ENCODE measurements around the gene NPHP1. TPM values are rescaled to one million over a fixed set of nuclear protein-coding genes. Genes with fewer than 3 reads are reported as not detected.
"Not testable (repeated sequence)": the region's sequence is repeated elsewhere in the genome, so short reads cannot be mapped to it uniquely, and the experiment has no call there.

NPHP1 gene
- total RNA-seq, 2 donors from 2014 or later, result 0.98 to 1.5 TPM

DNA sequence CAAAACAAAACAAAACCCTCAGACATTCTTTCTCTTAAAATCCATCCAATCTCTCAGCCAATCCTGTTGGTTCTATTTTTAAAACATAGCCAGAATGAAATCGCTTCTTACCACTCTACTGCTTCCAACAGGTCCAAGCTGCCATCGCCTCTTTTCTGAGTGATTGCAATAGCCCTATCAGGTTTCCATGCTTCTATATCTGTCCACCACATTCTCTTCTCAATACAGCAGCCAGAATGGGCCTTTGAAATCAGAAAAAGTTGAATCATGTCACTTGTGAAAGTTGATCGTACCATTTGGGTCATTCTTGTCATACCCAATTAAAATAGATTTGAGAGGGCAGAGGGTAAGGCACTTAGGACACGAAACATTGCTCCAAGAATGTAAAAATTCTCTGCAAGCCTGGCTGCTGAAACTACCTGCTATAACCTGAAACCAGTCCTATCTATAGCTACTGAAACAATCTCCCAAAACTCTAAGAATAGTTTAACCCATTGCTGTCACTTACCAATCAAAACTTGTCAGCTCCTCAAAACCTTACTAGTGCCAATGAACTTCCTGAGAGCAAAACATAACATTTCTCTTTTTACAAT, 10.8 kb upstream of the NPHP1 start:
- no peak for ATAC-seq (replicated peaks)
- H3K9me3 Mint-ChIP-seq, result no peaks in the 10 kb centered on the region
- peaks cover 50% of the 10 kb centered on the region for H3K27me3 Mint-ChIP-seq

DNA sequence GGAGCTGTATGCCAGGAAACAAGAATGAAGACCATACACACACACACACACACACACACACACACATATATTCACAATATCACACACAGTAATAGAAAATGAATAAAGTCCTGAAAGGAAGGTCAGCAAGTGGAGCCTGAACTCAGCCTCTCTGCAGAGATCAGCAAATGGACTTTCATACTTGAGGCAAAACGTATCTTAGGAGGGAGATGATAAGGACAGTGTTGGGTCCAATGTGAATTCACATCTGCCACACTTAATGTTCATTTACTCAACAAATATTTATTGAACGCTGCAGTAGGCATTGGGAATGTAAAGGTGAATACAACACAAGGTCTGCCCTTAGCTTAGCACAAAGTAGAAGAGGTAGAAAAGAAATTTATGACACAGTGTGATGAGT, 10.3 kb upstream of the NPHP1 start:
- no peak overlapping the region for H3K27ac Mint-ChIP-seq
- H3K36me3 Mint-ChIP-seq (ENCODE audit: low read depth), result peaks cover 19% of the 10 kb centered on the region
- H3K4me1 Mint-ChIP-seq, result no peaks in the 10 kb centered on the region
- H3K4me3 Mint-ChIP-seq, result no peak overlapping the region
- ATAC-seq (replicated peaks), result no peak
- no peaks in the 10 kb centered on the region for H3K9me3 Mint-ChIP-seq
- H3K27me3 Mint-ChIP-seq, result peaks cover 44% of the 10 kb centered on the region

More for the DNA sequence above, 10.8 kb upstream of the NPHP1 start:
- H3K4me1 Mint-ChIP-seq, result no peaks in the 10 kb centered on the region
- peaks cover 14% of the 10 kb centered on the region for H3K36me3 Mint-ChIP-seq (ENCODE audit: low read depth)
- H3K27ac Mint-ChIP-seq, result no peak overlapping the region
- no peak overlapping the region for H3K4me3 Mint-ChIP-seq

DNA sequence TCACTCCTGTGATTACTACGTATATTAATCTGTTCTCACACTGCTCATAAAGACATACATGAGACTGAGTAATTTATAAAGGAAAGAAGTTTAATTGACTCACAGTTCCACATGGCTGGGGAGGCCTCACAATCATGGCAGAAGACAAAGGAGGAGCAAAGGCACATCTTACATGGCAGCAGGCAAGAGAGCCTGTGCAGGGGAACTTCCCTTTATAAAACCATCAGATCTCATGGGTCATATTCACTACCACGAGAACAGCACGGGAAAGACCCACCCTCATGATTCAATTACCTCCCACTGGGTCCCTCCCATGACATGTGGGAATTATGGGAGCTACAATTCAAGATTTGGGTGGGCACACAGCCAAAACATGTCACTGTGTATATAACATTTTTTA, 8.7 kb upstream of the NPHP1 start:
- not testable (repeated sequence) for H3K4me1 Mint-ChIP-seq; H3K27ac Mint-ChIP-seq; ATAC-seq (replicated peaks); H3K9me3 Mint-ChIP-seq
- Mint-ChIP-seq H3K36me3 (ENCODE audit: low read depth) (peaks cover 33% of the 10 kb centered on the region), H3K4me3 (peak overlapping the region; percentile 20), H3K27me3 (peaks cover 28% of the 10 kb centered on the region)

DNA sequence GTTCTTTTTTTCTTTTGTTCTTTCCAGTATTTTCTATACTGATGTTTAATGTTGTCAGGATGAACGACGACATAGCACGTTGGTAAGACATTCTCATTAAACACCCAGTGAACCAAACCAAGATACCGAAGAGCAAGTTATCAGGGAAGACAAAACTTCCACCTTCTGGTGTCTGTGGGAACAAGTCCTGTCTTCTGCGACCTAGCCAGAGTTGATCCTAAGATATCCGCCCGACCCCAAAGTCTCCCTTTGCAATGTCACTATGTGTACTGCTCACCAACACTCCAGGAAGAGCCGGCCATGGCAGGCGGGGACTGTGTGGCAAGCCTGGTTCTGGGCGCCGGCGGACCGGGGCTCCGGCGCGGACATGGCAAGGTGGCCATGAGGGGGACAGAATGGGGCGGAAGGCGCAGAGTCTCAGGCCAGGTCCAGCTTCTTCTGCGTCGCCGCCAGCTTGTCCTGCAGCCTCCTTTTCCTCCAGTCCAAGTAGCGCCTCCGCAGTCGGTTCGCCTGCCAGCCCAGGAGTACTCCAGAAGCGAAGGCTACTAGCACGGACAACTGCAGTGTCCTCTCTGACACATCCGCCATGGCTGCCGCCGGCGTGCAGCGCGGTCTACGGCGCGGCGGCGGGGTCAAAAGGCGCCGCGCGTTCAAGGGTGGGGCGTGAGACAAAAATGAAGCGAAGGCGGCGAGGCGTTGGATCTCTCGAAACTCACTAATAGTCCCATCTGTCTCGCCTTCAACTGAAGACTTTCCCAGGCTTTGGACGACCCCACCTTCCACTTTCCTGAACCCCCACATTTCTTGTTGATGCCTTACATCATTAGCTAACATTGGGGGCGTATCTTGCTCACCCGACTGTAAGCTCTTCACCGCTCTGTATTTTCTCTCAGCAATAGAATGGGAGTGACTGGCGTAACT, 7.4 kb upstream of the NPHP1 start, which contains the start of gene MTLN:
Gene MTLN, minus strand, starts transcription at position 610 of the 921 bp plus-strand sequence. Its CDS starts 22 bp downstream, at position 588.
- H3K4me3 Mint-ChIP-seq, result peak within 1 kb of the TSS; percentile 94
- H3K27ac Mint-ChIP-seq, result peak within 1 kb of the TSS; percentile 95
- peak; percentile 94 for ATAC-seq (replicated peaks)
- peaks cover 39% of the 10 kb centered on the region for H3K36me3 Mint-ChIP-seq (ENCODE audit: low read depth)
- no peaks in the 10 kb centered on the region for H3K4me1 Mint-ChIP-seq
- no peaks in the 10 kb centered on the region for H3K9me3 Mint-ChIP-seq
- H3K27me3 Mint-ChIP-seq, result peaks cover 19% of the 10 kb centered on the region

DNA sequence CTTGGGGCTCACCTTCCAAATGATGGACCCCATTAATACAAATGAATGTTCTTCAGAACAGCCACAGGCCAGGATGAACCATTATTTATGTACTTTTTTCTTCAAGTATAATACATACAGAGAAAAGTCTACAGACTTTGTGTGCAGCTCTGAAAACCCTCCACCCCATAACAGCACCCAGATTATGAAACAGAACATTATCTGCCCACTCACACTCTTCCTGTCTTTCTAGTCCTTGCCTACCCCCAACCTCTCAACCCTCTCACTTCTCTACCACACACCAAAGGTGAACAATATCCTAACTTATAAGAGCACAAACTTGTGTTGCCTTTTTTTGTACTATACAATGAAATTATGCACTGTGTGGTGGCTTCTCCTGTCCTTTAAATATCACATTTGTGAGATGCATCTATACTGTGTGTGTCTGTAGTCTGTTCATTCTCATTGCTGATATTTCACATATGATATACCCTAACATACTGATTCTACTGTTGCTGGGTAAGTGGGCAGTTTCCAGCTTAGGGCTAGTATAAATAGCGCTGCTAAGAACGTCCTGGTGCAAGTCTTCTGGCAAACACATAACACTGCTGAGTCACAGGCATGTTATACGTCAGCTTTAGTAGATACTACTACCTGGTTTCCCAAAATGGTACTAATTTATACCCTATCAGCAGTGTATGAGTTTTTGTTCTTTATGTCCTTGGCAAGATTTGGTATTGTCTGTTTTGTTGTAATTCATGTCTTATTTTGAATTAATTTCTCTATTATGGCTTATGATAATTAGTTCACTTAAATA, 1.0 kb upstream of the NPHP1 start:
- peak overlapping the region; percentile 86 for H3K4me3 Mint-ChIP-seq
- peaks cover 25% of the 10 kb centered on the region for H3K36me3 Mint-ChIP-seq (ENCODE audit: low read depth)
- peaks cover 14% of the 10 kb centered on the region for H3K4me1 Mint-ChIP-seq
- ATAC-seq (replicated peaks), result peak; percentile 34
- H3K27me3 Mint-ChIP-seq, result no peaks in the 10 kb centered on the region
- H3K9me3 Mint-ChIP-seq, result no peaks in the 10 kb centered on the region
- H3K27ac Mint-ChIP-seq, result peak overlapping the region; percentile 91

DNA sequence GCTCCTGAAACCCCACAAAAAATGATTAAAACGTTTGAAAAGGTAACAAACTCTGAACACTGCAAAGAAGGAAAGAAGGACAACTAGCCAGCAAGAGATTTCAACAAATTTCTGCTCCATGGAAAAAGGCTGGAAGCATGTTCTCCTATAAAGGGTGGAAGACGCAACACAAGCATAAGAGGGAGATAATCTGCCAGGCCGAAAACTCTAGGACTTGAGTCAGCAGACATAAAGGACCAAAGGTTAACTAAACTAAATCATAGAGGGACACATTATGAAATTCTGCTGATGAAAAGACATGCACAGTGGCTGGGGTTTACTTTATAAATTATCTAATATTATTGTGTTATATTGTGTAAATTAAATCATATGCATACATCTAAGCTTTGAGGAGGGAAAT, 6.8 kb downstream of the NPHP1 start:
- Mint-ChIP-seq H3K27ac (no peak overlapping the region), H3K9me3 (no peaks in the 10 kb centered on the region), H3K4me3 (no peak overlapping the region)

DNA sequence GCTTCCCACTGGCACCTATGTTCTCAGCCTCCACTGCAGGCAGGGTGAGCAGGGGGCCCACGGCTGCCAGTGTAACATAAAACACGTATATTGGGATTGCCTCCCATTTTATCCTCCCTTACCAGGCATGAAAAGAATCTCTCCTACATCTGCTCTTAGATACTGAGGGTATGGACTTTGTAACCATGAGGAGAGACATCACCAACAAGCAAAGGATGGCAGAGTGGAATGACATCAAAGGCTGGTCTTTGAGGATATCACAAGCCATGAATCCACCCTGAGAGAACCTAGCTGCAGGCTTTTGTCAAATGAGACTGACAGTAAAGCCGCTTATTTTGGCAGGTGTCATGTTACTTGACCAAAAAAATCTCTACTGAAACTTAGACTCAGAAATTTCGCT, 7.4 kb downstream of the NPHP1 start:
- Mint-ChIP-seq H3K9me3 (no peaks in the 10 kb centered on the region), H3K27me3 (peaks cover 5% of the 10 kb centered on the region), H3K4me1 (no peaks in the 10 kb centered on the region), H3K4me3 (no peak overlapping the region), H3K36me3 (ENCODE audit: low read depth) (no peaks in the 10 kb centered on the region), H3K27ac (no peak overlapping the region)
- ATAC-seq (replicated peaks), result no peak

More for the DNA sequence above, 6.8 kb downstream of the NPHP1 start:
- H3K4me1 Mint-ChIP-seq, result no peaks in the 10 kb centered on the region
- H3K27me3 Mint-ChIP-seq, result peaks cover 5% of the 10 kb centered on the region
- no peak for ATAC-seq (replicated peaks)
- H3K36me3 Mint-ChIP-seq (ENCODE audit: low read depth), result no peaks in the 10 kb centered on the region

DNA sequence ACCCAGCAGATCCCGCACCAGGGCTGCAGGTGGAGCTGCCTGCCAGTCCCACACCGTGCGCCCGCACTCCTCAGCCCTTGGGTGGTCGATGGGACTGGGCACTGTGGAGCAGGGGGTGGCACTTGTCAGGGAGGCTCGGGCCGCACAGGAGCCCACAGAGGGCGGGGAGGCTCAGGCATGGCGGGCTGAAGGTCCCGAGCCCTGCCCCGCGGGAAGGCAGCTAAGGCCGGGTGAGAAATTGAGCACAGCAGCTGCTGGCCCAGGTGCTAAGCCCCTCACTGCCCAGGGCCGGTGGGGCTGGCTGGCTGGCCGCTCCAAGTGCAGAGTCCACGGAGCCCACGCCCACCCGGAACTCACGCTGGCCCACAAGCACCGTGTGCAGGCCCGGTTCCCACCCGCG, 14.6 kb downstream of the NPHP1 start:
- peaks cover 12% of the 10 kb centered on the region for H3K27me3 Mint-ChIP-seq
- not testable (repeated sequence) for H3K4me3 Mint-ChIP-seq; ATAC-seq (replicated peaks); H3K36me3 Mint-ChIP-seq (ENCODE audit: low read depth); H3K27ac Mint-ChIP-seq; H3K9me3 Mint-ChIP-seq; H3K4me1 Mint-ChIP-seq

DNA sequence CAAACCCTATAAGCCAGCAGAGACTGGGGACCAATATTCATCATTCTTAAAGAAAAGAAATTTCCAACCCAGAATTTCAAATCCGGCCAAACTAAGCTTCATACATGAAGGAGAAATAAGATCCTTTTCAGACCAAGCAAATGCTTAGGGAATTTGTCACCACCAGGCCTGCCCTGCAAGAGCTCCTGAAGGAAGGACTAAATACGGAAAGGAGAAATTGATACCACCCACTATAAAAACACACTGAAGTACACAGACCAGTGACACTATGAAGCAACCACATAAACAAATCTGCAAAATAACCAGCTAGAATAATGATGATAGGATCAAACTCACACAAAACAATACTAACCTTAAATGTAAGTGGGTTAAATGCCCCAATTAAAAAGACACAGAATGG, 22.4 kb downstream of the NPHP1 start:
- no peaks in the 10 kb centered on the region for H3K36me3 Mint-ChIP-seq (ENCODE audit: low read depth)
- peaks cover 28% of the 10 kb centered on the region for H3K27me3 Mint-ChIP-seq
- H3K4me3 Mint-ChIP-seq, result no peak overlapping the region
- H3K4me1 Mint-ChIP-seq, result no peaks in the 10 kb centered on the region
- ATAC-seq (replicated peaks), result no peak
- H3K27ac Mint-ChIP-seq, result no peak overlapping the region
- H3K9me3 Mint-ChIP-seq, result peaks cover 9% of the 10 kb centered on the region

DNA sequence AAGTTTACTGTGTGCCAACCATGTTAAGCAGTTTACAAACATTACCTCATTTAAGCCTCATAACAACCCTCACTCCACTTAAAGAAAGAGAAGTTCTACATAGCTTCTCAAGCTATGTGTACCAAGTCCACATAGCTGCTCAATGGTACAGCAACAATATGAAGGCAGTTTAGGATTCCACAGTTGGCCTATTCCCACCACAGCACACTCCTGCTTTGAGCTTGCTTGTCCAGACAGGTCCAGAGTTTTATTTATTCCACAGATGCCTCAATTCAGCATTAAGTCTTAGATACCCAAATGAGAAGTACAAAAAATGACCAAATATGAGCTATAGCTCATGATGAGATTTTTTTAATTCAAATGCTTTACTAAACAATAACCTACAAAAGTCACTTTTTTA, 24.8 kb downstream of the NPHP1 start:
- peaks cover 9% of the 10 kb centered on the region for H3K9me3 Mint-ChIP-seq
- H3K27ac Mint-ChIP-seq, result no peak overlapping the region
- no peaks in the 10 kb centered on the region for H3K4me1 Mint-ChIP-seq
- no peak overlapping the region for H3K4me3 Mint-ChIP-seq
- no peaks in the 10 kb centered on the region for H3K36me3 Mint-ChIP-seq (ENCODE audit: low read depth)
- peaks cover 26% of the 10 kb centered on the region for H3K27me3 Mint-ChIP-seq
- ATAC-seq (replicated peaks), result no peak

DNA sequence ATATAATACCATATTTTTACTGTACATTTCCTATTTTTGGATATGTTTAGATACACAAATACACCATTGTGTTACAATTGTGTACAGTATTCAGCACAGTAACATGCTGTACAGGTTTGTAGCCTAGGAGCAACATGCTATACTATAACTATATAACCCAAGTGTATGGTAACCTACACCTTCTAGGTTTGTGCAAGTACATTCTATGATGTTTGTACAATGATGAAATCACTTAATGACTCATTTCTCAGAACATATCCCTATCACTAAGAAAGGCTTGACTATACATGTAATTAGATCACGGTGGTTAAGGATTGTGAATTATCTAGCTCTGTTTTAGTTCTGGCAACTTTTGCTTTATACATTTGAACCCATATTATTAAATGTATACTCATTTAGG, 31.3 kb downstream of the NPHP1 start:
- H3K4me3 Mint-ChIP-seq, result no peak overlapping the region
- peaks cover 5% of the 10 kb centered on the region for H3K4me1 Mint-ChIP-seq
- no peaks in the 10 kb centered on the region for H3K36me3 Mint-ChIP-seq (ENCODE audit: low read depth)
- peaks cover 5% of the 10 kb centered on the region for H3K27me3 Mint-ChIP-seq
- no peak overlapping the region for H3K27ac Mint-ChIP-seq
- no peaks in the 10 kb centered on the region for H3K9me3 Mint-ChIP-seq
- peak; percentile 88 for ATAC-seq (replicated peaks)

DNA sequence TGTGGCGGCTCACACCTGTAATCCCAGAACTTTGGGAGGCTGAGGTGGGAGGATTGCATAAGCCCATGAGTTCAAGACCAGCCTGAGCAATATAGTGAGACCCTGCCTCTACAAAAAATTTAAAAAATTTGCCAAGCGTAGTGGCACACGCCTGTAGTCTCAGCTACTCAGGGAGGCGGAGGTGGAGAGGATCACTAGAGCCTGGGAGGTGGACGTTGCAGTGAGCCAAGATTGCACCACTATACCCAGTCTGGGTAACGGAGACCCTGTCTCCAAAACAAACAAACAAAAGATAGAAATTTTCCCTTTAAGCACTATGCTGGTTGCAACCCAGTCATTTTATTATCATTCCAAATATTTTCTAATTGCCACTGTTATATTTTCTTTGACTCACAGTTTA, 32.3 kb downstream of the NPHP1 start:
- no peak overlapping the region for H3K27ac Mint-ChIP-seq
- H3K27me3 Mint-ChIP-seq, result peaks cover 5% of the 10 kb centered on the region
- no peak overlapping the region for H3K4me3 Mint-ChIP-seq
- no peaks in the 10 kb centered on the region for H3K36me3 Mint-ChIP-seq (ENCODE audit: low read depth)
- ATAC-seq (replicated peaks), result no peak
- no peaks in the 10 kb centered on the region for H3K9me3 Mint-ChIP-seq
- peaks cover 5% of the 10 kb centered on the region for H3K4me1 Mint-ChIP-seq

DNA sequence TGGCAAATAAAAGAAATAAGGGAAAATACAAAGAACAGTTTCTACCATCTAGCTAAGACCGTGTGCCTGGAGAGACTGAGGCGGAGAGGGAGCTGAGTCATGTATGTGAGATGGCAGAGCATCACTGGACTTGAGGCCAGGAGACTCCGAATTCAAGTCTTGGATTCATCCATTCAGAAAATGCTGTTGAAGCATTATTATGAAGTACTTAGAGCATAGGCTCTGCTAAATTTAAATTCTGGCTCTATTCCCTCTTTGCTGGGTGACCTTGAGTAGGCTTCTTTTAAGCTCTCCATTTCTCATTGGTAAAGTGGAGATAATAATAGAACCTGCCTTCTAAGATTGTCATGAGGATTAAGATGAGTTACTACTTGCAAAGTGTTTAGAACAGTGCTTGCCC, 34.7 kb downstream of the NPHP1 start:
- Mint-ChIP-seq H3K4me3 (peak overlapping the region; percentile 2), H3K27me3 (no peaks in the 10 kb centered on the region), H3K27ac (peak overlapping the region; percentile 8), H3K4me1 (peaks cover 5% of the 10 kb centered on the region), H3K36me3 (ENCODE audit: low read depth) (no peaks in the 10 kb centered on the region), H3K9me3 (no peaks in the 10 kb centered on the region)
- no peak for ATAC-seq (replicated peaks)

DNA sequence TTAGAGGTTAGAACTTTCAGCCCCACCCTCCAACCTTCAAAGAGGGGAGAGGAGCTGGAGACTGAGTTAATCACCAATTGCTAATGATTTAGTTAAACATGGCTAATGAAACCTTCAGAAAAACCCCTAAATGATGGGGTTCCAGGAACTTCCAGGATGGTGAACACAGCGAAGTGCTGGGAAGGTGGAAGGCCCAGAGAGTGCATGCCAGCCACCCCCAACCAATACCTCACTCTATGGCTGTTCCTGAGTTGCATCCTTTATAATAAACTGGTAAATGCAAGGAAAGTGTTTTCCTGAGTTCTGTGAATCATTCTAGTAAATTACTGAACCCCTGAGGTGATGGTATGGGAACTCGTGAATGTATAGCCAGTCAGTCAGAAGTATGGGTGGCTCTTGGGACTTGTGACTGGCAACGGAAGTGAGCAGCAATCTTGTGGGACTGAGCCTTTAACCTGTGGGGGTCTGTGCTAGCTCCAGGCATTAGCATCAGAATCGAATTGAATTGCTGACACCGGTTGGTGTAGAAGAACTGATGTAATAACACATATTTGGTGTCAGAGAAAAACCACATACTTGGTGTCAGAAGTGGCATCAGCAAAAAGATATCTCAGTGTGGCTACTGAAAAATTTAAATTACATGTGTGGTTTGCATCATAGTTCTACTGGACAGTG, 37.4 kb downstream of the NPHP1 start:
- no peaks in the 10 kb centered on the region for H3K36me3 Mint-ChIP-seq (ENCODE audit: low read depth)
- no peaks in the 10 kb centered on the region for H3K9me3 Mint-ChIP-seq
- H3K27me3 Mint-ChIP-seq, result peaks cover 6% of the 10 kb centered on the region

More for the DNA sequence above, 37.4 kb downstream of the NPHP1 start:
- ATAC-seq (replicated peaks), result no peak
- Mint-ChIP-seq H3K4me1 (peaks cover 5% of the 10 kb centered on the region), H3K27ac (no peak overlapping the region), H3K4me3 (no peak overlapping the region)

Data from activated T-helper 17 cell treated with anti-CD3 and anti-CD28 coated beads, Interleukin-2, amount 50 U/mL, for 72 hours (primary cell).